ENCODE results near the gene CACNA1B.
"Not testable (repeated sequence)": the region's sequence is repeated elsewhere in the genome, so short reads cannot be mapped to it uniquely, and the experiment has no call there.

Gene CACNA1B

DNA sequence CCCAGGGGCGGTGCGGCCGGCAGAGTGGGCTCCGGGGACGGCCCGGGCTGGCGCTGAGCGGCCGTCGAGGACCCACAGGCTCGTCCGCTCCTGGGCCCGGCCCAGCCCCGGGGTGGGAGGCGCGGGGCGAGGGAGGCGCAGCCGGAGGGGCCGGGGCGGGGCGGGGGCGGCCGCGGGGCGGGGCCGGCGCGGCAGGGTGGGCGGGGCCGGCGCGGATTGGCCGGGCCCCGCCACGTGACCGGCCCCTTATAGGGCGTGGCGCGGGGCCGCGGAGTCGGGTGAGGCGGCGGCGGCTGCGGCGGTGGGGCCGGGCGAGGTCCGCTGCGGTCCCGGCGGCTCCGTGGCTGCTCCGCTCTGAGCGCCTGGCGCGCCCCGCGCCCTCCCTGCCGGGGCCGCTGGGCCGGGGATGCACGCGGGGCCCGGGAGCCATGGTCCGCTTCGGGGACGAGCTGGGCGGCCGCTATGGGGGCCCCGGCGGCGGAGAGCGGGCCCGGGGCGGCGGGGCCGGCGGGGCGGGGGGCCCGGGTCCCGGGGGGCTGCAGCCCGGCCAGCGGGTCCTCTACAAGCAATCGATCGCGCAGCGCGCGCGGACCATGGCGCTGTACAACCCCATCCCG is at the start of gene CACNA1B:
CACNA1B (plus strand) TSS at position 277 of the 617 bp plus-strand sequence; CDS start at position 429, 152 bp downstream.
- DNase-seq (ENCODE audit: low spot score), result not testable (repeated sequence)

DNA sequence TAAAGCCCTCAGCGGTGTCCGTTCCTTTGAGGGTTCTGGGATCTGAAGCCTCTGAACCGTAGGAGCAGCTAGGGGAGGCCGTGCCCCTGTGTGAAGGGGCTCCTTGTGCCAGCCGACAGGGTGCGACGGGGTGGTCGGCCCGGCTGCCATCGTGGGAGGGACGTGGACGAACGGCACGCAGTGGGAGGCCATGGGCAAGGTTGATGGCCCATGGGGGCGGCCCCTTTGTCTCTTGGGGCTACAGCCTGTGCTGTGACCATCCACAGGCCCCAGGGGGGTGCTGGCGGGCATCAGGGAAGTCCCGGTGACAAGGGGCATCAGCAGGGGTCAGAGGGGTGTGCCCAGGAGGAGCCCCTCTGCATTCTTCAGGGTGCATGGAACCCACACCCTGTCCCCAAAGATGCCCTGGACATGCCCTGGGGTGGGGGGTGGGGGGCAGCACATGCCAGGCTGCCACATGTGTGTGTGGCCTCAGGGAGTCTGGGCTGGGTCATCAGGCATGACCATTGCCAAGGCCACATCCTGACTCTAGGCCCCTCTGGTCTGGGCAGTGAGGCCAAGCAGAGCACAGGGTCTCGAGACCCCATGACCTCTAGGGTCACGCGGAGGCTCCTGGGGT is 49.6 kb upstream of the CACNA1B start:
- DNase-seq (ENCODE audit: low spot score), result no peak

DNA sequence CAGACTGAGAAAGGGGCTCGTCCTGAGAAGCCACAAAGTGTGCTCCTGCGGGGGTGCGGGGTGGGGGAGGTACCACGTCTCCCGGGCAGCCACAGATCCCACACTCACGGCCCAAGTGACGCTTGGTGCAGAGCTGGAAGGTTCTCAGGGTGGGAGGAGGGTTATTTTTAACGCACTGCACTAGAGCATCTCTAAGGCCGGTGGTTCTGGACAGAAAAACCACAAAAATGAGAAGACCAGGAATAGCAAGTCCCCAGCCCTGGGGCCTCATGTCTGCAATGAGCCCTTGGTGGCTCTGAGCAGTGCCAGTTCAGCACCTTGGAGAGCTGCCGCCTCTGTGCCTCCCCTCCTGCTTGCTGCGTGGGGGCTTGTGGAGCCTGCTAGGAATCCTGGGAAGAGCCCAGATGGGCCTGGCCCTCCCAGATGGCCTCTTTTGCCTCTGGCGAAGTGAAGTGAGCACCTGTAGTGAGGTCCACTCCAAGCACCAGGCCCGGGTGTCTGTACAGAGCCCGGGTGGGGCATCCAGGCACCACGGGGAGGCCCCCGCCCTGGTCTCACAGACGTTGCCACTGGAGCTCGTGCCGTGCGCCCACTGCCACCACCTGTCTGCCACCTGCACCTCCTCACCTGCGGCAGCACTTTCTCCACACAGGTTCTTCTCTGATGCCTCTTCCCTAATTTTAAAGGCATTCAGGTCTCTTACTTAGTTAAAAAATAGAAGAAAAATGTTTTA is 48.9 kb upstream of the CACNA1B start:
- DNase-seq (ENCODE audit: low spot score), result no peak

DNA sequence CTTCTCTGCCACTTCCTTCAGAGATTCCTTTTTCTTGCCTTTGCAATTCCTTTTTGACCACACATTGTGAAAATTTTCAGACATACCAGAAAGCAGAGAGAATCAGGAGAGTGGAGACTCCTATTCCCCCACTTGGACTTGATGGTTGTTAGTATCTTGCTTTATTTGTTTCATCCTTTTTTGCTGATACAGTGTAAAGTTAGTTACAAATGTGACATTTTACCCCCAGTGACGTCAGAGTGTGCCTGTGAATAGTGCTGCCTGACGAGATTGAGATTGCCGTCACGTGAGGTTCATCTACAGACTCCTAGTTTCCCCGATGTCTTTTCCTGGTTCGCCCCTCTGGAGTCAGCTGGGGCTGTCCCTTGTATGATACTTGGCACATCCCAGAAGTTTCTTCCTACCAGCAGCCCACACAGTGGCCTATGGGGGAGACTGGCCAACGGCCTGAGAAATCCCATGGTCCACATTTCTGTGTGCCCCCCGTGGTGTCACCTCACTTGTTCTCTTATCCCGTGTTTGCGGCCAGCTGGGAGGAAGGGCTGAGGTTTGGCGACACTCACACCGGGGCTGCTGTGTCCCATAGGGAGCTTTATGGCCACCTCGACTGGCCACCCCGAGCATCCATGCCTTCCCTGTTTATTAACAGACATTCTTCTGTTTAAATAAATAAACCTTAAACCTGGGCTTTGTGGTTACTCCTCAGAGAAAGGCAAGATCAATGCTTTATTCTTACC is 48.2 kb upstream of the CACNA1B start:
- no peak for DNase-seq (ENCODE audit: low spot score)

GRCh38 chr9:137832191-137832700 is 45.3 kb upstream of the CACNA1B start:
- no peak for DNase-seq (ENCODE audit: low spot score)

DNA sequence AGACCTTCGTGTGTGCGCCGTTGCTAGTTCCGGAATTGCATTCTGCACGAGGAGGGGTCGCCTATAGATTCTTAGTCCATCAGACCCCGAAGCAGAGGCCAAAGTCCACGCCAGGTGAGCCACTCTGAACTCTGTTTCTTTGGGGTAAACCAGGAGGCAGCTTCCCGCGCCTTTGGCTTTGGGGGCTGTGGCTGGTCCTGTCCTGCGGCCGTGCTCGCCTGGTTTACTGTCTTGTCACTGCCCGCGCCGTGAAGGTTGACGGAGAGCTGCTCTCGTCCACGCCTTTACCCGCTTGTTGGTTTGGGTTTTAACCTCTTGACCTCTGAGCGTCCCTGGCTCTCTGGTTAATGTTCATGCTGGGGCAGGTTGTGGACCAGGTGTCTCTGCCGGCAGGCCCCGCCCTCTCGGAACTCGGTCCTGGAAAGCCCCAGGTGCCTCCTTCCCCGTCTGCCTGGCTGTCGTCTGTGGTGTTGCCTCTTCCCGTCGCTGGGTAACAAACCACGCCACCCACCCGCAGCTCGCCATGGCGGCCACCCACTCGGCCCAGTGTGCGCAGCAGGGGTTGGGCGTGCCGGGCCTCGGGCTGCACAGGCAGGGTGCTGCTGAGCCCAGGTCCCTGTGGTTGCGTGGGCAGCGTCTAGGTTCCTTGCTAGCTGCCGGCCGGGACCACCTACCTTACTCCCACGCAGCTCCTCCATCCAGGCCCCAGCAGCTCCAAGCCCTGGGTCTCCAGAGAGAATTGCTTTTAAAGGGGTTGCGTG is 44.6 kb upstream of the CACNA1B start:
- DNase-seq (ENCODE audit: low spot score), result no peak

GRCh38 chr9:137833721-137834613 is 43.6 kb upstream of the CACNA1B start:
- DNase-seq (ENCODE audit: low spot score), result no peak

- DNase-seq (ENCODE audit: low spot score), result no peak
Observed at GRCh38 chr9:137834846-137835546, 42.6 kb upstream of the CACNA1B start.

GRCh38 chr9:137836151-137836830 is 41.3 kb upstream of the CACNA1B start:
- DNase-seq (ENCODE audit: low spot score), result no peak

DNA sequence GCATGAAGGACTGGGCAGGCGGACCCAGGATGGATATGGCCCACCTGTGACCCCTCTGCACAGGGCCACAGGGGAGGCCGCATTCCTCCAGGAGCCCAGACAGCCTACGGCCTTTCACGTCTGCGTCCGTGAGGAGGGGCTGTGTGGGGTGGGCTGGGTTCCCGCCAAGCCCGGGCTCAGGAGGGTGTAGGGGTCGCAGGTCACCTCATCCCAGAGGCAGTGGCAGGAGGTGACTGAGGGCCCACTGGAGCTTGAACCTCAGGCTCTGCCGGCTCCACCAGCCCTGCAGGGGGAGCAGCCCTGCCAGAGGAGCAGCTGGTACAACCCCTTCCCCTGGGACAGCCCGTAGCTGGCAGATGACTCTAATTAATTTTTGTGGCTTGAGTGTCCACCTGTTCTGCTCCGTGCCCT is 40.7 kb upstream of the CACNA1B start:
- no peak for DNase-seq (ENCODE audit: low spot score)

DNA sequence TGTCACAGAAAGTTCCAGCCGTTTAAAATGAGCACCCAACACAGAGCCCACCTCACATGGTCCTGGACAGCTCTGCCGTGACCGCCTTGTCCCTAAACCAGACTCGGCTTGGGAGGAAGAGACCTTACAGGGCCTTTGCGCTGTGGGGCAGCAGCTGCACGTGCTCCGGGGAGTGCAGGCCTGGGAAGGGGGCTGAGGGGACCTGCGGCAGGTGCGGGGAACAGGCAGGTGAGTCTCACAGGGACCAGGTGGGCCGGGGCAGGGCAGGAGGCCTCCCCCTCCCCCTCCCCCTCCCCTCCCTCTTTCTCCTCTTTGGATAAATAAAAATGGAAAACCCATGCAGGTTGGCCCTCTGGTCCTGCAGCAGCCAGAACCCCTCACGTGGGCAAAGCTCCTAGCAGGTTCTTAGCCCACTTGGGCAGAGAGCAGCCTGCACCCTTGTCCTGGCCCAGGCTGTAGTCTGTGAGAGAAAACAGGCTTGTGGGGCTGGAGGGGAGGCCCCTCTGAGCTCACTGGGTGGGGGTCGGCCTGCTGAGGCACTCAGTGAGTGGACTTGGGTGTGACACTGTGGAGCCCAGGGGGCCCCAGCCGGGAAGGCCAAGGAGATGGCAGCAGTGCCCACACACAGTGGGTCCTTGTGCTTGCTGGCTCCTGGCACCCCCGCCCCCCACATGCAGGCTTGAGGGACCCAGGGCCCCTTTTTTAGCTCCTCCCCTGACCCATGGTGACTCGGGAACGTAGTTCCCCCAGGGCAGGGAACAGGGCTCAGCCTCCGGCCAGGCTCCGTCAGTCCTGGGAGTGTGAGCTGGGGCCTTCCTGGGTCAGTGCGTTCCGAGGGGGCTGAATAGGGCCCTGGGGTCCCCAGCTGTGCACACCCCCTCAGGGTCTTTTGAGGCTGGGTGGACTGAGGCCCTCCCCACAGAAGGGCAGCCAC is 40.0 kb upstream of the CACNA1B start:
- no peak for DNase-seq (ENCODE audit: low spot score)

DNA sequence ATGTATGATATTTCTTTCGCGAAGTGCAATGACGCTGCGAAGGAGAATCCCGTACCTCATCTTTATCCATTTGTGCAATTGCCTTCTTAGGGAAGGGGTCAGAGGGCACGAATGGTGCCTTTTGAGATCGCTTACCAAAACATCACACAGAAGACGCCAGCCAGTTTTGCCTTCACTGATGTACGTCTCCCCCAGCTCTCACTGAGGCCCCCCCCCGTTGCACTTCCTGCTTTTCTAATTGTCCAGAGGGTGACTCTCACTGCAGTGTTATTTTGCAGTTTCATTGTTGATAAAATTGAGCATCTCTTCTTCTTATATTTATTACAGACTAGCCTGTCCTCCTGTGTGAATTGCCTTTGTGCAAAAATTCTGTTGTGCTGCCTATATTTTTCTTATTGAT is 39.0 kb upstream of the CACNA1B start:
- DNase-seq (ENCODE audit: low spot score), result no peak

GRCh38 chr9:137843355-137843754 is 34.2 kb upstream of the CACNA1B start:
- no peak for DNase-seq (ENCODE audit: low spot score)

GRCh38 chr9:137851516-137852267 is 25.9 kb upstream of the CACNA1B start:
- DNase-seq (ENCODE audit: low spot score), result no peak

DNA sequence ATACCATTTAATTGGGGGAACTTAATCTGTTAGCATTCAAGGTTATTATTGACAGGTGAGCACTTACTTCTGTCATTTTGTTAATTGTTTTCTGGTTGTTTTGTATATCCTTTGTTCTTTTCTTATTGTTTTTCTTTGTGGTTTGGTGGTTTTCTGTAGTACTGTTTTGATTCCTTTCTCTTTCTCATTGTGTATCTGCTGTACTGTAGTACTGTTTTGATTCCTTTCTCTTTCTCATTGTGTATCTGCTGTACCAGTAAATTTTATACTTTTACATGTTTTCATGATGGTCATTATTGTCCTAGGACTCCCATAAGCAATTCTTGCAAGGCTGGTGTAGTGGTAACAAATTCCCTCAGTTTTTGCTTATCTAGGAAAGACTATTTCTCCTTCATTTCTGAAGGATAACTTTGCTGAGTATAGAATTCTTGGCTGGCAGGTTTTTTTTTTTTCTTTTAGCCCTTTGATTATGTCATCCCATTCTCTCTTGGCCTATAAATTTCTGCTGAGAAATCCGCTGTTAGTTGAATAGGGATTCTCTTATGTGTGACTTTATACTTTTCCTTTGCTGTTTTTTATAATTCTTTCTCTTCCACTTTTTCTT is 24.1 kb upstream of the CACNA1B start:
- DNase-seq (ENCODE audit: low spot score), result no peak

GRCh38 chr9:137860361-137860760 is 17.2 kb upstream of the CACNA1B start:
- DNase-seq (ENCODE audit: low spot score), result no peak

GRCh38 chr9:137865581-137866145 is 11.9 kb upstream of the CACNA1B start:
- DNase-seq (ENCODE audit: low spot score), result no peak

Data from COLO829 (cell line).